Activated CD4-positive, alpha-beta T cell treated with anti-CD3 and anti-CD28 coated beads, Interleukin-2, amount 50 U/mL, for 24 hours (primary cell): Measurements from ENCODE around the gene UGCG.
"Not testable (repeated sequence)": the region's sequence is repeated elsewhere in the genome, so short reads cannot be mapped to it uniquely, and the experiment has no call there.

Experiments
- DNase-seq, 2 donors: peaks; one replicate each; pipeline ENCODE4 v3.0.0-alpha.2; 2020; ENCODE audit warnings: low read depth in 1 of 2, low spot score in 1 of 2

UGCG gene

GRCh38 chr9:111917980-111918379 lies 21.4 kb downstream of the UGCG start:
- DNase-seq = no peak

GRCh38 chr9:111919875-111920274 lies 23.3 kb downstream of the UGCG start:
- DNase-seq = no peak

GRCh38 chr9:111920531-111920930 lies 23.9 kb downstream of the UGCG start:
- no peak for DNase-seq

GRCh38 chr9:111922324-111923013 lies 25.9 kb downstream of the UGCG start:
- no peak for DNase-seq

- DNase-seq = no peak
Observed at GRCh38 chr9:111924281-111924680, 27.7 kb downstream of the UGCG start.

DNA sequence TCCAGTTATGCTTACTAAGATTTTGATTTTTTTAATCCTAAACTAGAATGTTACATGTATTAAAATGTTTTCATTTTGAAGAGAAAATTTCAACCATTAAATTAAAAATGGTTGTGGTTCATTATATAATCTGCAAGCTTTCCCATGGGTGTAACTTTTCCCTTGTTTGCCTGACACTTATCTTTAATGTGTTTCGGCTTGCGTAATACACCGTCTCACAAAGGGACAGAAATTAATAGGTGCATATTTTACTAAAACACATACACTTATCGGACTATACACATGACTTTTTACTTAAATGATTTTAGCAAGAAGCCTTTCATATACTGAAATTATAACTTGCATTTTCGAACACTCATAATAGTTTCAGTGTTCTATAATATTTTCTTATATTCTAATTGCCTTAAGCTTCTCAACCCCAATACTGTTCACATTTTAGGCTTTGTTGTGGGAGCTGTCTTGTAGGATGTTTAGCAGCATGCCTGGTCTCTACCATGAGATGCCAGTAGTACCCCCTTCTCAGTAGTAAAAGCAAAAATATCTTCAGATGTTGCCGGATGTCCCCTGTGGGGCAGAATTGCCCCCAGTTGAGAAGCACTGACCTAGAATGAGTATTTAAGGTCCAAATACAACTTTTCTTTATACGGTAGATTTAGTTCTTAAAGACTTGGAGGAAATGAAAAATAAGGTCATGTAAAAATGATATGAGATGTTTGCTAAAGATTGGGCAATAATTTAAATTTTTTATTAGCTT lies 28.6 kb downstream of the UGCG start:
- DNase-seq = no peak

DNA sequence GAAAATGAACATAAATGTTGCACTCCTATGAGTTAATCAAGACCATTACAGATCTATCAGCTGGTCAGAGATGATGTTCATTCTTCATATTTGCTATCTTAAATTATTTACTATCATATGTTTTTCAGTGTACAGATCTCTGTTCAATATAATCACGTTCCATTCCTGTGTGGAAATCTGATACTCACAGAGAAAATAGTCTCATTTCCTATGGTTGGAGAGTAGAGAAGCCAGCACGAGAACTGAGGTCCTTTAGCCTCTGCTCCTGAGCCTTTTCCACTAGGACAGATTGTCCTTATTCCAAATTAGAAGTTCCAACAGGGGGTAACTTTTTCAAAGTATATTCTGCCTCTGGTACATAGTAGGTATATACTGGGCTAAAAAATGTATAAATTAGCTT lies 29.2 kb downstream of the UGCG start:
- no peak for DNase-seq

DNA sequence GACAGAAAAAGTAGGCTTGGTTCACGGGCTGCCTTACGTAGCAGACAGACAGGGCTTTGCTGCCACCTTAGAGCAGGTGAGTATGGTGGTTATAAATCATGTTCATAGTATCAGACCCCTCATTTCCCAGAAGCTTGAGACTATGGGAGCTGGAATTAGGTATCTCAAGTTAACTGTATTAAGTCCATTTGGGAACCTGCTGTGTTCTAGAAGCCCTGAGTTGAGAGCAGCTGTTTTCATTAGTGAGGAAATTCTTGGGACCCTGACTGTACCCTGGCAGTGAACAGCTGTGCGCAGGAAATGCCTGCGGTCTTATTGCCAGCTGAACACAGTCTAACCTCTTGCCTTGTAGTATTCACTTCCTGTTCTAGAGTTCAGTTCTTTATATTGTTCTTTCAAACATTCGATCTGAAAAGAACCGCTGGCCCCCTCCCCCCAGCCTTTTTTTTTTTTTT lies 29.8 kb downstream of the UGCG start:
- no peak for DNase-seq

DNA sequence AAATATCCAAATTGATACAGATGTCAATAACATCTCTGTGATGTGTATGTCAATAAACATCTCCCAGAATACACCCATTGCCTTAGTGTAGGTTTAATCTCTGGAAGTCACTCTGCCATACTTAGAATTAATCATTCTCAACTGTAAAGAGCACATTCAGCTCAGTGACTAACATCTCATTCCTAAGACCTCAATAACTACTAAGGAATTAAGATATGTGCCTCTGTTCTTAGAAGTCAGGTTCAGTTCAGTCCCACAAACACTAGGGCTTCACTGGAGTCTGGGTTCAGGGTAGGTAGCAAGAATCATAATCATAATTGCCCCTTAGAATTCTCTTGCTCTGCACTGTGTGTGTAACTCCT lies 31.7 kb downstream of the UGCG start:
- DNase-seq = no peak

GRCh38 chr9:111934747-111935146 lies 38.1 kb downstream of the UGCG start:
- DNase-seq = no peak

GRCh38 chr9:111936391-111936790 lies 39.8 kb downstream of the UGCG start:
- no peak for DNase-seq

DNA sequence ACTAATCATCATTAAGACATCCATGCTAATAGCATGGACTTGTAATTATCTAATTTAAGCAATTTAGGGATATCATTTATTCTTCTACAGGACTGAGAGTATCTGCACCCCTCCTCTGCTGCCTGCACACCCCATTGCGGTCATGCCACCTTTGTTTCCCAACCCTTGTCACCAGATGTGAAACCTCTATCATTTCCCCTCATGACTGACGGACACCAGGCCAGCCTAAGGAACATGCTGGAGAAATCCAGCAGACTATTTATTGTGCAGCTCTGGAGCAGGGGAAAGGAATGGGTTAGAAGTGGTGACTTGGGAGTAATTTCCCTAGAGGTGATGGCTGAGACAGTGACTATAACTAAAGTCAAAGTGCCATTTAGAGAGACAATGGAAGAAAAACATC lies 40.7 kb downstream of the UGCG start:
- DNase-seq = no peak

DNA sequence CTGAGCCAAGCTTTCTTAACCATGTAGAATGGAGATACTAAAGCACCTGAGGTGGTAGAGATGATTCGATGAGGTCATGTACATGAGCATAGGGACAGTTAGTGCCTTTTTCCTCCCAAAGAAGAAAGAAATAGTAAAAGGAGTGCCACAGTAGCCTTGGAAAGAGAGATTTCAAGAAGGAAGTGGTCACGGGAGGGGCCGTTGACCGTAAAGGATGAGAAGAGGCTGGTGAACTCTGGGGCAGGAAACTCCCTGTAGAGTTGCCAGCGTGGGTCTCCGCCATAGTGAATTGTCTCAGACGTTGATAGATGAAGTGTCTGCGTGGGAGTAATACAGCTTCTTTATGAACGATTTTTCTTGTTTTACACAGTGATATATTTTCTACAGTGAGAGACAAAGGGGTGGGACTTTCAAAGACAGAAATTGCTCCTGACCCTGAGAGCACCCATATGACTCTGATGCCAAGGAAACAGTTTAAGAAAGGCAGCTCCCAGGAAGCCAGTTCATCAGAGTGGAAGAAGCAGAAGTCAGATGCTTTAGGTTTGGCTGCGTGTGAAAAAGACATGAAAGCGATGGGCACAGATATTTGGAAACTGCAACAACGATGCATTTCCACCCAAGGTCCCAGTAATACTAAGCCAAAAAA lies 41.3 kb downstream of the UGCG start:
- peak; percentile 34 to 39 for DNase-seq

GRCh38 chr9:111938427-111938800 lies 41.8 kb downstream of the UGCG start:
- no peak for DNase-seq

- no peak for DNase-seq
Observed at GRCh38 chr9:111939322-111939721, 42.7 kb downstream of the UGCG start.

GRCh38 chr9:111940697-111941096 lies 44.1 kb downstream of the UGCG start:
- no peak for DNase-seq

- no peak for DNase-seq
Observed at GRCh38 chr9:111943200-111943599, 46.6 kb downstream of the UGCG start.

GRCh38 chr9:111943746-111944145 lies 47.1 kb downstream of the UGCG start:
- no peak for DNase-seq

DNA sequence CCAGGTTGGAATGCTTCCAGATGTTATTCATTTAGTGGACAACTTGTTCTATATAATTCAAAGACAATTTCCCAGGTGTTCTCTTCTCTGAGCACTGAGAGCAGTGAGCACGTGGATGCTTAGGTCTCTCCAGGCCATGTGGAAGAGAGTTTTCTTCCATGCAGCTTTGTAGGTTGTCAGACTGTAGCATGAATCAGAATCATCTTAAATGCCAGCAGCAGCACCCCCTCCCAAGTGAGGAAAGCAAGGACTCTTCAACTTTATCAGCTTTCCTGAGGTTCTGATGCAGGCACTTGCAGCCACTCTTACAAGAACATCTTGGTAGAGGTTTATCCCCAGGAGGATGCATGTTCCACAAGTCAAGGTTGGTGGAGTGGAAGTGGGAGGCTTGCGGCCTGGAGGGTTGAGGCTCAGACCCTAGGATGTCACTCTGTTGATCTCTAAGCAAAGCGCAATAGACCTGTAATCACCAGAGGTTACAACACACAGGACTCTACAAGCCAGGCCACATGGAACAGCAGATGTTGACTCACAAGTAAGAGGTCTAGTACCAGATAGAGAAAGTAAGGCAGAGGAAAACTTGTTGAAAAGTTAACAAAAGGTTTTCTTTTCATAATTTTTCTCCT lies 47.7 kb downstream of the UGCG start:
- no peak for DNase-seq

DNA sequence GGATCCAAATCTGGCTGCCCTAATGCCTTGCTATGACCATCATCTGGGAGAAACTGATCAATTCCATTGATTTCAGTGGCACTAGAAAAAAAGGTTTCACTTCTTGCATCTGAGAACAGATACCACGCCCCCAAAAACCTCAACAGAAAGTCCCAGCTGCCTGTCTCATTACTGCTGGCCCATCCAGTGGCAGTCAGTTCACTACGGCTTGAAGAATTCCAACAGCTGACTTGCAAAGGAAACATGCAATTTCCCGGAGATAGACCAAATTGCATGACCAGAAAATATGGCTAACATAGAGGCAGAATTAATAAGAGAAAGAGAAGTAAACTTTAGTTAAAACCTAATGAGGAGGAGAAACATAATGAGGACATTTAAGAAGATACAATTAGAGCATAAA lies 48.6 kb downstream of the UGCG start:
- DNase-seq = peak in 1 of 2 donors; percentile 17

DNA sequence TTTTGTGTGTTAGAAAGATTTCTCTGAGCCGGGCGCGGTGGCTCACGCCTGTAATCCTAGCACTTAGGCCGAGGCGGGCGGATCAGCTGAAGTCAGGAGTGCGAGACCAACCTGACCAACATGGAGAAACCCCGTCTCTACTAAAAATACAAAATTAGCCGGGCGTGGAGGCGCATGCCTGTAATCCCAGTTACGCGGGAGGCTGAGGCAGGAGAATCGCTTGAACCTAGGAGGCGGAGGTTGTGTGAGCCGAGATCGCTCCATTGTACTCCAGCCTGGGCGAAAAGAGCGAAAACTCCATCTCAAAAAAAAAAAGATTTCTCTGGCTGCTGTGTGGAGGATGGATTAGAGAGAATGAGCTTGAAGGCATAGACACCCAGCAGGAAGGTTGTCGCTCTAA lies 51.5 kb downstream of the UGCG start:
- not testable (repeated sequence) for DNase-seq

DNA sequence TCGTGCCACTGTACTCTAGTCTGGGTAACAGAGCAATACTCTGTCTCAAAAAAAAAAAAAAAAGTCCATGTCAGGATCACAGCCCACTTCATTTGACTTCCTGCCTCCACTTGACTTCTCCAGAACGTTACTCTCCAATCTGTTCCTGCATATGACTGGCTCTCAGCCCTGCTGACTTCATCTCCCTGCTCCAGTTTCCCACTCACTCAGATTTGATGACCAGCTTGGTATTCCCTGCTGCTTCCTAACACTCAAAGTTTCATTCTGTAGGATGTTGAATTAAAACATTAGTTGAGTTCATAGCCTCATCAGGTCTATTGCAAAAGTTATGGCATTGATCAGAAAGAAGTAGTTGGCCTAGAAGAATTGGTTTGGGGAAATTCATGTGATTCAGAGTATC lies 52.3 kb downstream of the UGCG start:
- DNase-seq = no peak
